Measurements from ENCODE around the gene RAB2B. TPM values are rescaled to one million over a fixed set of nuclear protein-coding genes. Genes with fewer than 3 reads are reported as not detected.

The RAB2B gene
- total RNA-seq, 2 donors from 2014 or later: 41.2 to 42.9 TPM

GRCh38 chr14:21428930-21429329 lies 47.8 kb downstream of the RAB2B start:
- H3K4me1 ChIP-seq (ENCODE audit: control insufficient read depth, insufficient read depth, low read length): no peaks in the 10 kb centered on the region
- no peak for DNase-seq
- no peak overlapping the region for H3K9ac ChIP-seq (ENCODE audit: extremely low read depth, low read length, poor library complexity, severe bottlenecking)
- no peaks in the 10 kb centered on the region for H3K9me3 ChIP-seq (ENCODE audit: control insufficient read depth, low read length)
- peaks cover 79% of the 10 kb centered on the region for H3K36me3 ChIP-seq (ENCODE audit: control insufficient read depth, insufficient read depth, low read length)
- WGBS, 2 experiments (ENCODE audit: insufficient coverage in 1 of 2, insufficient read length in 1 of 2): 97% methylated on average over 2 of the region's 4 CpGs; no CpG with 5 or more reads in 1 of the 2 experiments
- no peaks in the 10 kb centered on the region for H3K9me3 Mint-ChIP-seq
- no peak overlapping the region for H3K4me3 ChIP-seq (ENCODE audit: low read length)
- no peak for TF ChIP-seq CTCF (conservative IDR thresholded peaks at IDR 0.05)
- H3K36me3 Mint-ChIP-seq (ENCODE audit: low read depth): peaks cover 79% of the 10 kb centered on the region
- H3K27ac ChIP-seq (ENCODE audit: low read depth, low read length): no peak overlapping the region
- H3K4me1 Mint-ChIP-seq: no peaks in the 10 kb centered on the region
- H3K27ac Mint-ChIP-seq: no peak overlapping the region
- no peaks in the 10 kb centered on the region for H3K27me3 Mint-ChIP-seq (ENCODE audit: insufficient read depth)
- no peaks in the 10 kb centered on the region for H3K27me3 ChIP-seq (ENCODE audit: control insufficient read depth, insufficient read depth, low read length, poor library complexity, severe bottlenecking)
- no peak overlapping the region for H3K4me3 Mint-ChIP-seq

GRCh38 chr14:21426692-21427091 lies 50.1 kb downstream of the RAB2B start:
- no peaks in the 10 kb centered on the region for H3K4me1 Mint-ChIP-seq
- Histone ChIP-seq H3K9me3 (ENCODE audit: control insufficient read depth, low read length) (no peaks in the 10 kb centered on the region), H3K36me3 (ENCODE audit: control insufficient read depth, insufficient read depth, low read length) (peaks cover 99% of the 10 kb centered on the region), H3K4me3 (ENCODE audit: low read length) (no peak overlapping the region), H3K27me3 (ENCODE audit: control insufficient read depth, insufficient read depth, low read length, poor library complexity, severe bottlenecking) (no peaks in the 10 kb centered on the region), H3K9ac (ENCODE audit: extremely low read depth, low read length, poor library complexity, severe bottlenecking) (no peak overlapping the region), H3K27ac (ENCODE audit: low read depth, low read length) (no peak overlapping the region), H3K4me1 (ENCODE audit: control insufficient read depth, insufficient read depth, low read length) (no peaks in the 10 kb centered on the region)
- no peak for DNase-seq
- TF ChIP-seq CTCF (conservative IDR thresholded peaks at IDR 0.05): no peak
- no peaks in the 10 kb centered on the region for H3K9me3 Mint-ChIP-seq
- no peaks in the 10 kb centered on the region for H3K27me3 Mint-ChIP-seq (ENCODE audit: insufficient read depth)
- peaks cover 91% of the 10 kb centered on the region for H3K36me3 Mint-ChIP-seq (ENCODE audit: low read depth)
- no peak overlapping the region for H3K27ac Mint-ChIP-seq
- H3K4me3 Mint-ChIP-seq: no peak overlapping the region
- 93 to 100% methylated on average over 1 of the region's 1 CpG for WGBS, 2 experiments (ENCODE audit: insufficient coverage in 1 of 2, insufficient read length in 1 of 2)

- H3K9ac ChIP-seq (ENCODE audit: extremely low read depth, low read length, poor library complexity, severe bottlenecking): no peak overlapping the region
- H3K4me1 Mint-ChIP-seq: no peaks in the 10 kb centered on the region
- H3K9me3 Mint-ChIP-seq: no peaks in the 10 kb centered on the region
- H3K36me3 ChIP-seq (ENCODE audit: control insufficient read depth, insufficient read depth, low read length): peaks cover 84% of the 10 kb centered on the region
- no peak for TF ChIP-seq CTCF (conservative IDR thresholded peaks at IDR 0.05)
- no peak overlapping the region for H3K27ac Mint-ChIP-seq
- H3K4me3 ChIP-seq (ENCODE audit: low read length): no peak overlapping the region
- H3K4me1 ChIP-seq (ENCODE audit: control insufficient read depth, insufficient read depth, low read length): no peaks in the 10 kb centered on the region
- WGBS, 2 experiments (ENCODE audit: insufficient coverage in 1 of 2, insufficient read length in 1 of 2): 97 to 100% methylated on average over 5 of the region's 5 CpGs
- no peaks in the 10 kb centered on the region for H3K9me3 ChIP-seq (ENCODE audit: control insufficient read depth, low read length)
- H3K27me3 ChIP-seq (ENCODE audit: control insufficient read depth, insufficient read depth, low read length, poor library complexity, severe bottlenecking): no peaks in the 10 kb centered on the region
- H3K4me3 Mint-ChIP-seq: no peak overlapping the region
- no peaks in the 10 kb centered on the region for H3K27me3 Mint-ChIP-seq (ENCODE audit: insufficient read depth)
- H3K27ac ChIP-seq (ENCODE audit: low read depth, low read length): no peak overlapping the region
- H3K36me3 Mint-ChIP-seq (ENCODE audit: low read depth): peaks cover 77% of the 10 kb centered on the region
- no peak for DNase-seq
These were observed 57.2 kb downstream of the RAB2B start for GRCh38 chr14:21419528-21419927.
